HG02763 (cell line): Measurements from ENCODE around the gene ATP1A4.

Source experiments
- ATAC-seq: cut with Tn5 transposase; IDR thresholded peaks from one replicate; pipeline ENCODE4 v1.9.1; 2021; ENCODE audit warnings: mild to moderate bottlenecking, moderate library complexity; ENCODE audit not compliant: unreplicated experiment

The ATP1A4 gene

DNA sequence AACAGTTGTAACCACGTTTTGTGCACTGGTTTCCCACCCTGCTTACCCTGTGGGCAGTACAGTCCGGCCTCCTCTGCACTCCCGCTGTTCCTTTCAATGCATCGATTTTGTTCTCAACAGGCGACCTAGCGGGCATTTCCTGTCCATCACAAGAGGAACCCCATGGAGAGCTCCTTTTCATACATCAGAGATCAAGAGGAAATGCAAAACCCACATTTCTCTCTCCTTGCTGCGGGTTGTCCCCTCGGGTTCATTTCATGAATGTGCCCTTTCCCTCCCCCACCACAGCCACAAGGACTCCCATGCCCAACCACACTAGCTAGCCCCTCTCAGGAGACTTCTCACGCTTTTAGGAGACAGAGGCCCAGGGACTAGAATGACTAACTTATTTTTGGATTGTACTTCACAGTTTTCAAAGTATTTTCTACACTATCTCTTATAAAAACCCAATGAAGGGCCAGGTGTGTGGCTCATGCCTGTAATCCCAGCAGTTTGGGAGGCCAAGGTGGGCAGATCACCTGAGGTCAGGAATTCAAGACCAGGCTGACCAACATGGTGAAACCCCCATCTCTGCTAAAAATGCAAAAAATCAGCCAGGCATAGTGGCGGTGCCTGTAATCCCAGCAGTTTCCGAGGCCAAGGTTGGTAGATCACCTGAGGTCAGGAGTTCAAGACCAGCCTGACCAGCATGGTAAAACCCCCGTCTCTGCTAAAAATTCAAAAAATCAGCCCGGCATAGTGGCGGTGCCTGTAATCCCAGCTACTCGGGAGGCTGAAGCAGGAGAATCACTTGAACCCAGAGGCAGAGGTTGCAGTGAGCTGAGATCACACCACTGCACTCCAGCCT lies 18.4 kb downstream of the ATP1A4 start:
- no peak for ATAC-seq

DNA sequence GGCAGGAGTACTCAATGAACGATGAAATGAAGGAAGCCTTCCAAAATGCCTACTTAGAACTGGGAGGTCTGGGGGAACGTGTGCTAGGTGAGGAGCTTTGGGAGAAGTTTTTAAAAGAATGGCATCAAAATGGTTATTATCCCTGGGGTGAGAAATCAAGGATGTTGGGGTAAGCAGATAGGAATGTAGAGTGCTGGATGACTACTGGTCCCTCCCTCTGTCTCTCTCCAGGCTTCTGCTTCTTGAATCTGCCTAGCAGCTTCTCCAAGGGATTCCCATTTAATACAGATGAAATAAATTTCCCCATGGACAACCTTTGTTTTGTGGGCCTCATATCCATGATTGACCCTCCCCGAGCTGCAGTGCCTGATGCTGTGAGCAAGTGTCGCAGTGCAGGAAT lies 20.0 kb downstream of the ATP1A4 start:
- ATAC-seq, result no peak

DNA sequence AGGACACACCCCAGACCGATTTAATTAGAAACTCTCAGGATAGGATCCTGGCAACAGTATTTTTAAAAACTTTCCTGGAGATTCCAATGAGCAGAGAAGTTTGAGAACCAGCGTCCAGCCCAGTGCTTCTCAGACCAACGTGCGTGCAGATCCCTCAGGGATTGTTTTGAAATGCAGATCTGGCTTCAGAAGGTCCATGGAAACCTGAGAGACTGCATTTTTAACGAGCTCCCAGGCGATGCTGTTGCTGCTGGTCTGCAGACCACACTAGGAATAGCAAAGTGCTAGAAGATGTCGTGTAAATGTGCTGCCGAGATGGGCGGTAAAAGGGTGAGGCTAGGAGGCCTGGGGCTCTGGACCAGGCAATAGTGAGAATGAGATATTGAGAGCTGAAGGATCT lies 20.6 kb downstream of the ATP1A4 start:
- ATAC-seq, result no peak

DNA sequence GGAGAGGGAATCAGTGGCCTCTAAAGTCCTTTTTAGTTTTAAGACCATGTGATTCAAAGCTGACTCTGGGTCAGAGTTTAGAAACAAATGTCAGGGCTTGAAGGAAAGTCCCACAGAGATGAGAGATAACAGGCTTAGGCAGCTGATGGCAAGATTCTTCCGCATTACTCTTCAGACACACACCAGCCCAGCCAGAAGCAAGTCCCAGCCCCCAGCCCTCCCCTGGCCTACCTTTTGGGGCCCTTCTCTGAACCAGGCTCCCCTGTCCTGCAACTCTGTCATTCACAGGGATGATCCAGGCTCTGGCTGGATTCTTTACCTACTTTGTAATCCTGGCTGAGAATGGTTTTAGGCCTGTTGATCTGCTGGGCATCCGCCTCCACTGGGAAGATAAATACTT lies 25.8 kb downstream of the ATP1A4 start:
- ATAC-seq, result no peak

DNA sequence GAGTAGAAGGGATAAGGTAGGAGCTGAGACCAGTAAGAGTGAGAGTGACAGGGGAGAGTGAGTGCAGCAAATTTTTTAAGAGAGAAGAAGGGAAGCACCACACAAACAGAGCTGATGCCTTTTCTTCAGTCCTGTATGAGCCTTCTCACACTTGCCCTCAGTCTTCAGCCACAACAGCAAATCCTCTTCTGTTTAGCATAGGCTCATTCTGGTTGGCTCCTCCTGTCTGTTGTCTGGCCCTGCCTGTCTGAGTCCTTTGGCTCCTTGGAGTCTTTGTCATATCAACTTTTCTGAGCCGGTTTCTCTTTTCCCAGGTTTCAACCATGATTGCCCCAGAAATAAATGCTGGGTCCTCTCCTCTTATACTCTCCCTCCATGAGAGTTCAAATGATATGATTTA lies 26.3 kb downstream of the ATP1A4 start:
- ATAC-seq, result no peak

DNA sequence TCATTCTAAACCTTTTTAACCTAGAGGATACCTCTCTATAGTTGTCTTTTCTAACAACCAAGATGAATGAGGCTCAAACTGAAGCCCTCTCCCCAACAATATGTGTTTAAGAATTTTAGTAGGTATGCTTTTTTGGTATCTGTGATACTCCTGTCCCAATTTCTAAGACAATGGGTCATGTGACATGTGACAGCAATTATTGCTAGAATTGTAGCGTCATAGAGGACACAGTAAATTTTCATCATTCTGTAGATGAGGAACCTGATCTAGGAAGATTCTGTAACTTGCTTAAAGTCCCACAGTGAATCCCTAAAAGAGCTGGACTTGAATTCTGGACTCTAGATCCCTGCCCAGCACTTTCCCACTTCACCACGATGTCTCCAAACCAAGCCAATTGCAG lies 27.3 kb downstream of the ATP1A4 start:
- ATAC-seq, result no peak

DNA sequence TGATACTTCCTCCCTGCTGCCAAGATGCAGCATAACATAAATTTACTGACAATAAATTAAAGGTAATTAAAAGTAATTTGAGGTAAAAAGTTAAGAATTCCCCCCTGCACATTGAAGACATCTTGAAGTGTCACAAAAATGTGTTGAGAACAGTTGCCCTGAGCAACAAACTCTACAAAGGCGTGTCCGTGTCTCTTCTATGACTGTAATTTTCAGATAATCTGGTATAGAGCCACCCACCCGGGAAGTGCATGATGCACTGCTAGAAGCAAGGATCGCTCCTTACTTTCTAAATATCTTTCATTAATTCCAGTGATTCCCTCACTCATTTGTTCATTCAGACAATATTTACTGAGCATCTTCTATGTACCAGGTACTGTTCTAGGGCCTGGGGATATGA lies 27.9 kb downstream of the ATP1A4 start:
- ATAC-seq, result no peak

DNA sequence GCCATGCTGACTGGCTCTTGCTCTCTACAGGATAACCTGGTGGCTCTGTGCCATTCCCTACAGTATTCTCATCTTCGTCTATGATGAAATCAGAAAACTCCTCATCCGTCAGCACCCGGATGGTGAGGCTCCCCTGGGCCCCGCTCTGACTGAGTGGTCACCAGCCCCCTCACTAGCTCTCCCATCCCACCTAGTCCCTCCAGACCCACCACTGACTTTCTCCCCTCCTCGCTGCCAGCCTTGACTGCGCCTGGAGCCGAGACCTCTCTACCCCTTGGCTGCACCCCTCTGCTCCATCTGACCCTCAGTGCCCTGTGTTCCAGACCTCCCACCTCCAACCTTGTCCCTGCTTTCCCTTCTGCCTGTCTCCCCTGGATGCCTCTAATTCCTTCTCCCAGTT lies 34.8 kb downstream of the ATP1A4 start:
- ATAC-seq, result no peak

DNA sequence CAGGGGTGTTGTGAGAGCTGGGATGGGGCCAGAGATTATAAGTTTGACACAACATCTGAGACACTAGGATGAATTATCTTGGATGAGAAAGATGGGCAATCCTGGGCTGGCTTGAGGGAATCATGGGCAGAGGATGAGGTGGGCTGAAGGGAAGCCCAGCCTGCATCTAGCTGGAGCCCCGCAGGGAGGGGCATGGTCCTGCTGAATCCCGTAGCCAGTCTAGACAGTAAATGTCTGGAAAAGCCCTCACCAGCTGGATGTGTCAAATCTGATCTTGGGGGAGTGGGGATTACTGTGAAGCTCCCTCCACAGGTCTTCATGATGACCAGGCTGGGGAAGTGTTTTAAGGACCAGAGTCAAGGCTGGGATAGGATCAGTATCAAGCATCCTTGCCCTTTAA lies 35.3 kb downstream of the ATP1A4 start:
- ATAC-seq, result no peak

DNA sequence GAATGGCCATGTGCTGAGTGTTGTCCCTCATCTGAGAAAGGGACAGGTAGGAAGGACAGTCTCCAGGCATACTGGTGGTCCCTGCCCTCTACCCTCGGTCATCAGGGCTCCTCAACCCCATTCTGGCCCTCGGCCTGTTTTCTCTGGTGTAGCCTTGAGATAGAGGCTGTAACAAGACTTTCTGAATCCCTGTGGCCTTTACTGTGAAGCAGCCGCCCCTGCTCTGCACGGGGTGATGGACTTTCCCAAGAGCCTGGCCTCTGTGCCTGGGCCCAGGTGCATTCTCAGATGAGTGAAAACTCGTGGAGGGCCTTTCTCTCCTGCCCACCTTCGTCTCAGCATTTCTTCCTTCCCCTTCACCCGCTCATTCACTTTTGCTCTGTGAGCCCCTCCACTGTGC lies 36.0 kb downstream of the ATP1A4 start:
- no peak for ATAC-seq

DNA sequence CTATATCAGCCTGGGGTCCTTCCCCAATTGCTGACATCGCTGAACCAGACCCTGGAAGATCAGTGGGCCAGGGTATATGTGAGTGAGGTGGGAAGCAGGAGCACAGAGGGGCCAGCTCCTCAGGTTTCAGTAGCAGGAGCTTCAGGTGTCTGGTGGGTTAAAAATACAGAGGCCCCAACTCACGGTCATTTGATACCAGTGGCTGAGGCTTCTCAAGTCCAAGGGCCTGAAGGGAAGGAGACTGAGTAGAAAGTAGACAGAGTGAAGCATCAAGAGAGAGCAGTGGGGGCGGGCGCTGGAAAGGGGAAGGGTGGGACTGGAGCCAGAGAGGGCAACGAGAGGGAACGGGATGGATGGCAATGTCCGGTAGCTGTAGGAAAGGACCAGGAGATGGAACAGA lies 36.9 kb downstream of the ATP1A4 start:
- no peak for ATAC-seq

DNA sequence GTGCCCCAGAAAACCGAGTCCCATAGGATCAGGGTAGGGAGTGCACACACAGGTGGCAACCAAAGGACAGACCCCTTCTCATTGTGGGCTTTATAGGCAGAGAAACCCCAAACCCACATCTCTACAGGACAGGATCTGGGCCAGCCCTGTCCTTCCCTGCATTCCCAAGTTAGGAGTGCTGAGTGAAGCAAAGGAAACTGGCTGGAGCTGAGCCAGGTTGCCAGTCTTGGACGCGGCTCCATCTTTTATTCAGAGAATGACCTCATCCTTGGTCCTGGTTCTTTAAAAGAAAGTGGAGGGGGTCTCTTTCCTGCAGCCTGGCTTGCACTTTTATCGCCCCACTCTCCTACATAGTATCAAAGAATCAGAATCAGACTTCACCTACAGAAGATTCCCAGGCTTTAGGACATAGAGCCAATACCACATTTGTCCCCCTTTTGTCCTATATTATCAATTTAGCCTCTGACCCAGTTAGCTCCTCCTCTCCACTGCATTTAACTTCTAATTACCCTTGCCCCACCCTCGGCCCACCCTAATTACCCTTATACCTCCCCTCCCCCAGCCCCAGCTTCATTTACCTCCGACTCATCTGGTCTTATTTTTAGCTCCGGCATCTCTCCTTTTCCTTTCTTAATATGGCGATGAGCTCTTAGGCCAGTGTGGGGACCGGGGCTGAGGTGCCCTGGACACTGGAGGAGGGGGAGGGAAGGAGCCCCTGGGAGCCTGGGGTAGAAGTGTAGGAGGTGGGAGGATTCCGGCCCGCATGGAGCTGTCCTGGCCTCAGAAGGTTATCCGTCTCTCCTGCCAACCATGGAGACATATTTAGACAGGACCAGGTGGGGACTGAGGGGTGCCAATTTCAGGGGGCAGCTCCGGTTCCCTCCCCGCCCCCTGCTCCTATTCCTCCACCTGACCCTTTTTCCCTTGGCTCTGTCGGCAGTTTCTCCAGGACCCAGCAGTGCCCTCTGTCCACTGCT lies 38.5 kb downstream of the ATP1A4 start, which contains the start of gene CASQ1:
TSS of gene CASQ1 (plus strand) at position 927 of the 977 bp plus-strand sequence. CDS start 177 bp downstream, outside the sequence.
- ATAC-seq, result no peak

DNA sequence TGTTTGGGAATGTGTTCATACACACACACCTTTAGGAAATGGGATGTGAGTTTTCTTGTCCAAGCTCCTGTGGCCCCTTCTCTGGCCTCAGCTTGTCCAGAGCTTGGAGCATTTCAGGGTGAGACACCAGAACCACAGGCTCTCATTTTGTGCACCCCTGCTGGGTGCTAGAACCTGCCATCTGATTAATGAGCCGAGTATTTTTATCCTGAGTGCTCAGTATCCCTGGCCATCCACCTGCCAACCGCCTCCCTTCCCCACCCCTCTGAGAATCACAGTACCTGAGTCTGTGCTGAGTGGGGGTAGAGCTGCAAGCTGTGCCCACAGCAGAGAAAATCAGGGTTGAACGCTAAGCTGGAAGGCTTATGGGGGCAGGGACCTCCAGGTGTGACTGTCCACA lies 40.4 kb downstream of the ATP1A4 start:
- ATAC-seq, result no peak

DNA sequence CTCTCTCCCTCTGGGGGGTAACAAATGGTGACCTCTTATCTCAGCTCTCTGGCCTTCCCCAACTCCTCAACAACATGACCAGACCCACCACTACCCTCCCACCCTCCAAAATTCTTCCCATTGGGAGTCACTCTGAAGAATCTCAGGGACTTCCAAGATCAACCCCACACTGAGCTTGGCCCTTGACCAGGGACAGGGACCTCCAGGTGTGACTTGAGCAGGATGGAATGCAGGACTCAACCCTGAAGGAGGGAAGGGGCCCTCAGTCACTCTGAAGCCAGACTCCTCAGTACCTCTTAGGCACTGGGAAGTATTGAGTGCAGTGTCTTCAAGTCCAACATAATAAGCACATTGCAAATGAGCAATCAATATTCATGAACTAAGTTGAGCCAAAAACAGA lies 40.8 kb downstream of the ATP1A4 start:
- no peak for ATAC-seq

DNA sequence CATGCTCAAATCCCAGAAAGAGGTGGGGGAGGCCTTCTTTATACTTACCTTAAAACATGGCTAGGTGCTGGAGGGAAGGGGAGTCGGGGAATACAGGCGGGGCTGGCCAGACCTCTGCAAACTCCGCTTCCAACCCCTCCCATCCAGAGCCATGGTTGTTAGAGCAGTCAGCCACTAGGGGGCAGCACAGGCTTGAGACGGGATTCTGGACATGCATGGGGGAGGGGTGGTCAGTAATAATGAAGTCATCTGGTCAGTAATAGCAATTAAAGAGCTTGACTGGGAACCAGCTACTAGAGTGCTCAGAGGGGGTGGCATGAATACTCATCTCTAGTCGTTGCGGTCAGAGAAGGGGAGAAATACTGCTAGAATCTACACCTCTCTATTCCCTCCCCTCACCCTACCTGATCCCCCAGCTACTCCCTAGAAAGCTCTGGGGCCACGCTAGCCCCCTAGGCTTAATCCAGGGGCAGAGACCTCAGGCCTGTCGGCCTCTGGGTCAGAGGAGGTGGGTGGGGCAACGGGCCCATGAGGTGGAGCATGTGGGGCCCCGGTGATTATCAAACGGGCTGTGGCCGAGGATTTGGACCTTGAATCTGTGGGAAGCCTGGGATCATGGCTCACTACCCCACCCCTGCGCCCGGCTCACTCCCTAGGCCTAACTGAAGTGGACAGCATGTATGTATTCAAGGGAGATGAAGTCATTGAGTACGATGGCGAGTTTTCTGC lies 41.9 kb downstream of the ATP1A4 start:
- peak; percentile 65 for ATAC-seq

DNA sequence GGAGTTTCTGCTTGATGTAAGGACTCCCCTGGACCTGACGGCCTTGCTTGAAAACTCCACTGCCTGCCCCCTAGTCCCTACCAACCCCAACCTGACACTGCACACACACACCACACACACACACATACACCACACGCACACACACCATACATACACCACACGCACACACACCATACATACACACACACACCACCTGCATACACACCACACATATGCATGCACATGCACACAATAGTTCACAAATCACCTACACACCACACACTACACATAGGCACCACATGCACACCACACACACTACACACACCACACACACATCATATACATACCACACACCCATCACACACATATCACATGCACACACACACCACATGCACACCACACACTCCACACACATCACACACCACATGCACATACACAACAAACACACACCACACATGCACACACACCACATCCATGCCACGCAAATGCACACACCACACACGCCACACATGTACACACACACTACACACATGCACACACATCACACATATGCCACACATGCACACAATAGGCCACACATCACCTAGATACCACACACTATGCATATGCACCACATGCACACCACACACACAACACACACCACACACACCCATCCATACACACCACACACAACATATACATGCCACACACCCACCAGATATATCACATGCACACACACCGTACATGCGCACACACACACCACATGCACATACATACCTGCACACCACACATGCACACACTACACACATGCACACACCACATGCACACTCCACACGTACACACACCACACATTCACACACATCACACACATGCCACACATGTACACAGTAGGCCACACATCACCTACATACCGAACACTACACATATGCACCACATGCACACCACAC lies 42.7 kb downstream of the ATP1A4 start:
- no peak for ATAC-seq

DNA sequence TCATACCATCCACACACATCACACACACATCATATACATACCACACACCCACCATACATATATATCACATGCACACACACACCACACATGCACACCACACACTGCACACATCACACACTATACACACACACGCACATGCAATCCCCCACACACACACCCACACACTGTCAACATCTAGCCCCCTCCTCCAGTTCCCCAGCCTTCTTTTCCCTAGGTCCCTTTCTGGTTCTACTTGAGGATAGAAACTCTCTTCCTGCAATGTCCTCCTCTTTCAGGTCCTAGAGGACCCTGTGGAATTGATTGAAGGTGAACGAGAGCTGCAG lies 43.3 kb downstream of the ATP1A4 start:
- no peak for ATAC-seq

DNA sequence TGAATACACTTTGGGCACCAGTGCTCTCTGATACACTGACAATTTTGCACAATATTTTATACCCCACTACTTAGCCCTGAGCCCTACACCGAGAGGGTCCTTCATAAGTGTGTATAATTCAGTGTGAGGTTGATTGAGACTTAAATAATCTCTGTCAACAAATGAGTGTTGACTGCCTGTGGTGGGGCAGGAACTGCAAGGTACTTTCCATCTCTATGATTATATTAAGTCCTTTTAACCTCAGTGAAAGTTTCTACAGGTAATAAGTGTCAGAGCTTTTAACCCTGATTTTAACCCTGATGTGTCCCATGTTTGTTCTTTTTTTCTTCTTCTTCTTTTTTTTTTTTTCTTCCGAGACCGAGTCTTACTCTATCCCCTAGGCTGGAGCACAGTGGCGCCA lies 44.7 kb downstream of the ATP1A4 start:
- ATAC-seq, result no peak

DNA sequence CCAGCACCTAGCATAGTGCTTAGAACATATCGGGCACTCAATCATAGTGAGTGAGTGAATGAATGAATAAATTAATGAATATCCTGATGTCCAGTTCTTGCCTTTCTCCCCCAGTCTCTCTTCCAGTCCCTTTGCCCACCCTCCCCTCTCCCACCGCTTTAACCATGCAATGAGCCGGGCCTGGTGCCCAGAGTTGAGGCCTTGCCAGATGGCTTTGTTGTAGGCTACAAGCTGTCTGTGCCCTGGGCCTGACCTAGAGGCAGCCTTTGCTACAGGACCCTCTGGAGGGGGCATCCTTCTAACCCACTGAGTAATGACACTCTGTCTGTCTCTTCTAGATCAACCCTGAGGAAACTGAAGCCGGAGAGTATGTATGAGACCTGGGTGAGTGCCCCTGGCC lies 45.8 kb downstream of the ATP1A4 start:
- no peak for ATAC-seq

DNA sequence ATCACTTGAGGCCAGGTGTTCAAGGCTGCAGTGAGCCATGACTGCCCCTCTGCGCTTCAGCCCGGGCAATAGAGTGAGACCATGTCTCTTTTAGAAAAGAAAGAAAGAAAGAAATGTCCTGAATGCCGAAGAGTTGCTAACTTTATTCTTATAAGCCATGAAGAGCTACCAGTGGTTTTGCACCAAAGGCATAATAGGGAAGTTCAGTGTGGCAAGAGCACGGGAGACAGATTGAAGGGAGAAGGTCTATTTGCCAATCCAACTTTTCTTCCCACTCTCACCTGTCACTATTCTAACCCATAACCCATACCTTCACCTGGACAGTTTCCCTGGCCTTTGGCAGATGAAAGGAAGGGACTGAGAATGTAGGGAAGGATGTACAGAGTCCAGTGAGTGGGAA lies 49.4 kb downstream of the ATP1A4 start:
- no peak for ATAC-seq
